DND-41 (cell line): Measurements from ENCODE around the gene SLC30A9.

Experiments used
- ATAC-seq: fragments of 200-7000 bp; cut with Tn5 transposase; 3 replicates; pipeline ENCODE4 v1.9.1; 2021; ENCODE audit warnings: low read depth; ENCODE audit not compliant: insufficient read depth
- DNase-seq: peaks from one replicate; pipeline ENCODE4 v3.0.0-alpha.2; 2020
- H2AFZ ChIP-seq: 2 replicates; pipeline ENCODE4 v1.6.0; 2012; ENCODE audit warnings: low read depth, low read length
- H3K27ac ChIP-seq: 2 replicates; pipeline ENCODE4 v1.5.1; 2012; ENCODE audit warnings: low read length, inconsistent platforms
- H3K27me3 ChIP-seq: fragments of 200-600 bp; sonication (generic); 2 replicates; pipeline ENCODE4 v1.6.0; 2012; ENCODE audit warnings: low read length, mild to moderate bottlenecking, inconsistent platforms; ENCODE audit not compliant: insufficient read depth, poor library complexity
- H3K36me3 ChIP-seq: 2 replicates; pipeline ENCODE4 v1.5.1; 2012; ENCODE audit warnings: low read length, inconsistent platforms; ENCODE audit not compliant: insufficient read depth
- H3K4me1 ChIP-seq: 2 replicates; pipeline ENCODE4 v1.5.1; 2012; ENCODE audit warnings: mild to moderate bottlenecking, low read length; ENCODE audit not compliant: insufficient read depth
- H3K4me2 ChIP-seq: 2 replicates; pipeline ENCODE4 v1.6.0; 2012; ENCODE audit warnings: mild to moderate bottlenecking, moderate library complexity, low read length, inconsistent platforms; ENCODE audit not compliant: insufficient read depth
- H3K4me3 ChIP-seq, 2 experiments: fragments of 200-600 bp in 1 of 2; shearing (Covaris generic) in 1 of 2; 2 replicates each; pipeline ENCODE4 v1.5.1; 2012 to 2016; ENCODE audit warnings: inconsistent platforms in 2 of 2, low read length in 2 of 2, mild to moderate bottlenecking in 2 of 2, low read depth in 1 of 2, moderate library complexity in 1 of 2
- H3K79me2 ChIP-seq: 2 replicates; pipeline ENCODE4 v1.6.0; 2012; ENCODE audit warnings: low read length, inconsistent platforms; ENCODE audit not compliant: insufficient read depth
- H3K9ac ChIP-seq: 2 replicates; pipeline ENCODE4 v1.6.0; 2012; ENCODE audit warnings: low read depth, mild to moderate bottlenecking, inconsistent platforms, low read length, moderate library complexity
- H3K9me3 ChIP-seq: 2 replicates; pipeline ENCODE4 v1.5.1; 2012; ENCODE audit warnings: low read length, moderate library complexity, mild to moderate bottlenecking, inconsistent platforms; ENCODE audit not compliant: insufficient read depth, severe bottlenecking
- H4K20me1 ChIP-seq: 2 replicates; pipeline ENCODE4 v1.6.0; 2012; ENCODE audit warnings: low read length; ENCODE audit not compliant: insufficient read depth
- EZH2 ChIP-seq: IDR thresholded peaks from 3 replicates; pipeline ENCODE4 v1.6.1; 2012; ENCODE audit warnings: borderline replicate concordance, low read depth, mild to moderate bottlenecking, moderate library complexity, low read length, inconsistent platforms; ENCODE audit not compliant: severe bottlenecking
- TF ChIP-seq, protein P1 (sequence below): IDR thresholded peaks from 2 replicates; pipeline ENCODE4 v1.5.1; 2012; ENCODE audit warnings: borderline replicate concordance, low read length, moderate library complexity, mild to moderate bottlenecking; ENCODE audit not compliant: poor library complexity, severe bottlenecking; ENCODE audit errors: extremely low read depth

The SLC30A9 gene

DNA sequence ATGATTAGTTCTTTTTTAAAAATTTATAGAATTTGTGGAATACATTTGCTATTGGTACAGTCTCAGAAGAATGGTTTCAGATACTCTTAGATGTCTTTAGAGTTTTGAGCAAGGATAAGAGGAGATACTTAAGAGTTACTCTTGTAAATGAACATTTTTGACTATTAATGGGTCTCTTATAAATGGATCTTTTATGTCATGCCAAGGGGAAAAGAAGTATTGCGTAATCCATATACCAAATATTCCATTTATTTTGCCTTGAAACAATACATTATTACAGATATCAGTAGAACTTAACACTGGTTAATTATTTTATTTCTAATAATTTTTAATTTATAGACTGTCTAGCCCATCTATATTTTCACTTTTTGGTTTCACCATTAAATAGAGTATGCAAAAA lies 25.9 kb upstream of the SLC30A9 start:
- no peak for DNase-seq
- no peaks in the 10 kb centered on the region for H3K9me3 ChIP-seq
- H3K4me1 ChIP-seq = no peaks in the 10 kb centered on the region
- no peak overlapping the region for H3K27ac ChIP-seq
- H3K4me3 ChIP-seq = no peak overlapping the region
- no peaks in the 10 kb centered on the region for H3K79me2 ChIP-seq
- TF ChIP-seq, protein P1, sequence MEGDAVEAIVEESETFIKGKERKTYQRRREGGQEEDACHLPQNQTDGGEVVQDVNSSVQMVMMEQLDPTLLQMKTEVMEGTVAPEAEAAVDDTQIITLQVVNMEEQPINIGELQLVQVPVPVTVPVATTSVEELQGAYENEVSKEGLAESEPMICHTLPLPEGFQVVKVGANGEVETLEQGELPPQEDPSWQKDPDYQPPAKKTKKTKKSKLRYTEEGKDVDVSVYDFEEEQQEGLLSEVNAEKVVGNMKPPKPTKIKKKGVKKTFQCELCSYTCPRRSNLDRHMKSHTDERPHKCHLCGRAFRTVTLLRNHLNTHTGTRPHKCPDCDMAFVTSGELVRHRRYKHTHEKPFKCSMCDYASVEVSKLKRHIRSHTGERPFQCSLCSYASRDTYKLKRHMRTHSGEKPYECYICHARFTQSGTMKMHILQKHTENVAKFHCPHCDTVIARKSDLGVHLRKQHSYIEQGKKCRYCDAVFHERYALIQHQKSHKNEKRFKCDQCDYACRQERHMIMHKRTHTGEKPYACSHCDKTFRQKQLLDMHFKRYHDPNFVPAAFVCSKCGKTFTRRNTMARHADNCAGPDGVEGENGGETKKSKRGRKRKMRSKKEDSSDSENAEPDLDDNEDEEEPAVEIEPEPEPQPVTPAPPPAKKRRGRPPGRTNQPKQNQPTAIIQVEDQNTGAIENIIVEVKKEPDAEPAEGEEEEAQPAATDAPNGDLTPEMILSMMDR = no peak
- no peak for TF ChIP-seq EZH2
- no peaks in the 10 kb centered on the region for H3K27me3 ChIP-seq
- H4K20me1 ChIP-seq = no peaks in the 10 kb centered on the region
- H3K36me3 ChIP-seq = no peaks in the 10 kb centered on the region; the same call in 1 of the 2 replicates
- H3K9ac ChIP-seq = no peak overlapping the region
- H2AFZ ChIP-seq = no peak overlapping the region
- no peak for ATAC-seq
- H3K4me2 ChIP-seq = no peak overlapping the region

DNA sequence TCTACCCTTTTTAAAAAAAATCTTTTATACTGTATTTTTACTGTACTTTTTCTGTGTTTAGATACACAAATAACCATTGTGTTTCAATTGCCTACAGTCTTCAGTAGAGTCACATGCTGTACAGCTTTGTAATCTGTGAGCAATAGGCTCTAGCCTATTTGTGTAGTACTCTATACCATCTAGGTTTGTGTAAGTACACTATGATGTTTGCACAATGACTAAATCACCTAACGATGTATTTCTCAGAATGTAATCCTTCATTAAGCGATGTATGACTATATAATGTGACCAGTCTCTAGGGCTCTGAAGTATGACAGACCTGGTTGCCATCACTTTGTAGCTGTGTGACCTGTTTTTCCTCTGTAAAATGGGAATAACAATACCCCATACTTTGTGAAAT lies 22.9 kb upstream of the SLC30A9 start:
- no peaks in the 10 kb centered on the region for H3K27me3 ChIP-seq
- no peak overlapping the region for H3K4me2 ChIP-seq
- no peaks in the 10 kb centered on the region for H3K36me3 ChIP-seq
- no peak overlapping the region for H3K9ac ChIP-seq
- ATAC-seq = no peak
- H4K20me1 ChIP-seq = no peaks in the 10 kb centered on the region
- H3K79me2 ChIP-seq = no peaks in the 10 kb centered on the region
- no peak overlapping the region for H2AFZ ChIP-seq
- H3K9me3 ChIP-seq = no peaks in the 10 kb centered on the region
- TF ChIP-seq, protein P1 = no peak
- TF ChIP-seq EZH2 = no peak
- H3K4me3 ChIP-seq = no peak overlapping the region
- no peak overlapping the region for H3K27ac ChIP-seq
- DNase-seq = no peak
- no peaks in the 10 kb centered on the region for H3K4me1 ChIP-seq

DNA sequence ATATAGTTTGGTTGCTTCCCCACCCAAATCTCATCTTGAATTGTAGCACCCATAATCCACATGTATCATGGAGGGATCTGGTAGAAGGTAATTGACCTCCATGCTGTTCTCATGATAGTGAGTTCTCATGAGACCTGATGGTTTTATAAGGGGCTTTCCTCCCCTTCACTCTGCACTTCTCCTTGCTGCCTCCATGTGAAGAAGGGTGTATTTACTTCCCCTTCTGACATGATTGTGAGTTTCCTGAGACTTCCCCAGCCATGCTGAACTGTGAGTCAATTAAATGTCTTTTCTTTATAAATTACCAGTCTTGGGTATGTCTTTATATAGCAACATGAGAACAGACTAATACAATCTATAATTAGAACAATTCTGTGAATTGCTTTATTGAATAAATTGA lies 20.7 kb upstream of the SLC30A9 start:
- H3K36me3 ChIP-seq = no peaks in the 10 kb centered on the region
- DNase-seq (no peak), ATAC-seq (no peak)
- H3K79me2 ChIP-seq = no peaks in the 10 kb centered on the region
- no peak overlapping the region for H2AFZ ChIP-seq
- no peak for TF ChIP-seq EZH2
- TF ChIP-seq, protein P1 = no peak
- no peak overlapping the region for H3K27ac ChIP-seq
- H4K20me1 ChIP-seq = no peaks in the 10 kb centered on the region
- no peaks in the 10 kb centered on the region for H3K4me1 ChIP-seq
- no peak overlapping the region for H3K4me2 ChIP-seq
- no peaks in the 10 kb centered on the region for H3K27me3 ChIP-seq
- no peaks in the 10 kb centered on the region for H3K9me3 ChIP-seq
- no peak overlapping the region for H3K9ac ChIP-seq
- H3K4me3 ChIP-seq = no peak overlapping the region

DNA sequence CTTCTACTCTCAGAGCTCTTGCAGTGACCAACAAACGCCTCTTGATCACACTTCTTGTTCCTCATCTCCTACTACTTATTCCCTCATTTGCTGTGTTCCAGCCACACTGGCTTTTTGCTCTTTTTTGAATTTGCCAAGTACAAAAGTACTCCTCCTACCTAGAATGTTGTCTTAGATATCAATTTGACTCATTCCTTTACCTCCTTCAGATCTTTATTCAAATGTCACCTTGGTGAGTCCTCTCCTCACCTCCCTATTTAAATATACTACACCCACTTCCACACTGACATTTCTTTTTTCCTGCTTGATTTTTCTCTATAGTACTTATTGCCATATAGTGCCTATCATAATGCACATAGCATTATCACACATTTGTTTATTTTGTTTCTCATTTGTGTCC lies 15.0 kb upstream of the SLC30A9 start:
- no peaks in the 10 kb centered on the region for H3K79me2 ChIP-seq
- TF ChIP-seq, protein P1 = no peak
- TF ChIP-seq EZH2 = no peak

More for the DNA sequence above, 15.0 kb upstream of the SLC30A9 start:
- Histone ChIP-seq H3K9ac (no peak overlapping the region), H2AFZ (no peak overlapping the region), H3K36me3 (no peaks in the 10 kb centered on the region), H3K9me3 (no peaks in the 10 kb centered on the region), H3K4me1 (no peaks in the 10 kb centered on the region), H3K4me2 (no peak overlapping the region), H3K27me3 (no peaks in the 10 kb centered on the region), H4K20me1 (no peaks in the 10 kb centered on the region), H3K27ac (no peak overlapping the region), H3K4me3 (no peak overlapping the region)
- DNase-seq = no peak
- no peak for ATAC-seq
